Stimulated activated naive CD8-positive, alpha-beta T cell treated with anti-CD3 and anti-CD28 coated beads, Interleukin-15, Interleukin-2, amounts not matched to agents 100 U/mL and 50 U/mL, for 24 hours (primary cell): ENCODE results near the gene ANGPTL1.
"Not testable (repeated sequence)": the region's sequence is repeated elsewhere in the genome, so short reads cannot be mapped to it uniquely, and the experiment has no call there.

Experiments used
- ATAC-seq: fragments of 150-1000 bp; cut with Tn5 transposase; one replicate; pipeline ENCODE4 v1.10.0; 2021
- DNase-seq: peaks from one replicate; pipeline ENCODE4 v3.0.0; 2021

The ANGPTL1 gene

DNA sequence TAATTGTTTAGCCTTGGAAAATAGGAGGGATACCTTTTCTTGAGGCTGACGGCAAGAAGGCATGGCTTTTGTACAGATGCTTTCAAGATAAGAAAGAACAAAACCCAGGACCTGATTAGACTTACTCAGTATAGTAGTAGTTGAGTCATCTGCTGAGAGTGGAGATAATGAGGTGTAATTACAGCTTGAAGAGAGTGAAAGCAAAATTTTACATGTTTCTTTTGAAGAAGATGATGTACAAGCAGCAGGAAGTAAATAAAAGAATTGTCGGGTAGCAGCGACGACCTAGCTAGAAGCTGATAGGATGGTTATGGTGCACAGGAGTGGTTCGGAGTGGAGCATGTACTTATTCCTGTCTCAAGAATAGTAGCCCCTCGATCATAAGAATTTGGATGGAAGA is 6.6 kb downstream of the ANGPTL1 start:
- ATAC-seq (peak; percentile 43), DNase-seq (no peak)

DNA sequence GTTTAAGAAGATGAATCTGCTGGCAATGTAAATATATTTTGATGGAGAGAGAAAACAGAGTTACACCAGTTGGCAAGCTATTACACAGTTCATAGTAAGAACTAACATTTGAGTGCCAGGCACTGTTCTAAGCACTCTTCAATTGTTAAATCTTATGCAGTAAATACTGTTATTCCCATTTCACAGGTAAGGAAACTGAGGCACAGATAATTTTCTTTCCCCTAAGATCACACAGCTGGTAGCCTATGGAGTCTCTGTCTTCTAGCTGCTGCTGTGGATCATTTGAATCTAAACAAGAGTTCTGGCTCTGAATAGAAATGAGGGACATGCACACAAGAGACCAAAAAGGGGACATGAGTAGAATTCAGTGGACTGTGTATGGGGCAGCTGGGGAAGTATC is 8.0 kb downstream of the ANGPTL1 start:
- ATAC-seq: no peak

DNA sequence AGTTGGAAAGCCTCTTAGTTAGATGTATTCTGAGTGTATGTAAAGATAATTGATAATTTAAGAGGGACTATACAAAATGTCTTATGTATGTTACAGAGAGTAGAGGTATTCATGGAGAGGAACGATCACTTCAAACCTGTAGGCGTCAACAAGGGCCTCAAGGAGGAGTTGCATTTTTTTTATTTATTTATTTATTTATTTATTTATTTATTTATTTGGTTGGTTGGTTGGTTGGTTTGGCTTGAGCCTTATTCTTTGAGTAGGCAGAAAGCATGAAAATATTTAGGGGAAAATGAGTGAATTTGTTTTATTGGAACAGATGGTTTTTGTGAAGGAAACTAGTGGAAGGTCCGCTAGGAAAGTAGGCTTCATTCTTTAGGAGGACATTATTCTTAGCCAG is 8.5 kb downstream of the ANGPTL1 start:
- ATAC-seq: no peak
- DNase-seq: no peak

More for the DNA sequence above, 8.0 kb downstream of the ANGPTL1 start:
- DNase-seq: no peak

DNA sequence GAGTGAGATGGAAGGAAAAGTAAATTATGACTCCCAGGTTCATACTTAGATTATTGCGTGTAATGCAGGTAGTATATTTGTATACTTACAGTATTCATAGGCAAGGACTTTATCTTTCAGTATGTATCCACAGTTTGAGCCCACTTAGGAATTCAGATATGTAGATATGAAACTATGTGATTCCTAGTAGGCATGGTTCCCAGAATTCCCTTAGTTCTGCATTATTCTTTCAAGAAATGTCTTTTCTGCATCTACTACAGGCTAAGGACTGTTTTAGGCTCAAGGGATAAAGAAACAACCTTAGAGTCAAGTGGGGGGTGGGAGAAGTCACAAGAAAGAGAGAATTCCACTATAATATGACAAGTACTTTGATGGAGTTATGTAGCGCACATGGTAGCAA is 13.8 kb downstream of the ANGPTL1 start:
- DNase-seq (no peak), ATAC-seq (no peak)

DNA sequence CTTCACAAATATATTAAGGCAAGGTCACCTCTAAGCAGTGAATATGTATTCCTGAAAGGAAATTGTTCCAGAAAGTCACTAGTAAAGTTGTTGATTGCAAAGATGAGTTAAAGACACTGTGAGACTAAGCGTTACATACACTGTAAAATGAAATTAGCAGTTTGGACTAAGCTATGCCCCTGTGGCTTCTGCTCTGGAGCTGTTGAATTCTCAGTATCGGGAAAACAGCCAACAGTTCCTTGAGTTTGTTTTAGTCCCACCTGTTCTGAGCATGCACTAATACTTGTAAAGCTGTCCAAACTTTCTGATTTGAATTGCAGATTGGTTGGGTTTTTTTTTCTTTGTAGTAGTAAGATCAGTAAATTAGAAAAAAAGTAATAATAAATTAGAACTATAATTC is 21.0 kb downstream of the ANGPTL1 start:
- no peak for ATAC-seq

DNA sequence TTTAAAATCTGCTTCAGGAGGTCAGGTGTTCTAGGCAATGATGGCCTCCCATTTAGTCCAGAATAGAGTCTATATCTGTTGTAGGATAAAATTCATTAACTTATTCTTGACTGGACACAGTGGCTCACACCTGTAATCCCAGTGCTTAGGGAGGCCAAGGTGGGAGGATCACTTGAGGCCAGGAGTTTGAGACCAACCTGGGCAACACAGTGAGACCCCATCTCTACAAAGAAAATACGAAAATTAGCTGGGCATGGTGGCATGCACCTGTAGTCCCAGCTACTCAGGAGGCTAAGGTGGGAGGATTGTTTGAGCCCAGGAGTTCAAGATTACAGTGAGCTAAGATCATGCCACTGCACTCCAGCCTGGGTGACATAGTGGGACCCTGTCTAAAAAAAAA is 23.0 kb downstream of the ANGPTL1 start:
- ATAC-seq: not testable (repeated sequence)

More for the DNA sequence above, 21.0 kb downstream of the ANGPTL1 start:
- no peak for DNase-seq

DNA sequence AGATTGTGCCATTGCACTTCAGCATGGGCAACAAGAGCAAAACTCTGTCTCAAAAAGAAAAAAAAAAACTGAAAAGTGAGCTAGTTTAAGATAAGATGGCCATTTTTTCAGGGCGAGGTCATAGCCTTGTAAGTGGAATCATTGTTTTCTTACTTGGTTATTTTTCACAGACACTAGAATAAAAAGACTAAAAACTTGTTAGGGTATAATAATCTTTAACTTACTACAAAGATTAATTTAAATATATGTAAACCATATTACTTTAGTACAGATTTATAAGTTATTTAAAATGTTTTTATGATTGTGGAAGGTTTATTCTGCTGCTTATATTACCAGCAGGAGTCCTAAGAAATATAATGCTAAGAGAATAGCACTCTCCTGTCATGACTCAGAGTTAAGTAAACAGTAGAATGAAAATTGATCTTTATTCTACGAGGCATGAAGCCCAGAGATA is 23.5 kb downstream of the ANGPTL1 start:
- ATAC-seq (no peak), DNase-seq (no peak)

More for the DNA sequence above, 23.0 kb downstream of the ANGPTL1 start:
- DNase-seq: not testable (repeated sequence)

DNA sequence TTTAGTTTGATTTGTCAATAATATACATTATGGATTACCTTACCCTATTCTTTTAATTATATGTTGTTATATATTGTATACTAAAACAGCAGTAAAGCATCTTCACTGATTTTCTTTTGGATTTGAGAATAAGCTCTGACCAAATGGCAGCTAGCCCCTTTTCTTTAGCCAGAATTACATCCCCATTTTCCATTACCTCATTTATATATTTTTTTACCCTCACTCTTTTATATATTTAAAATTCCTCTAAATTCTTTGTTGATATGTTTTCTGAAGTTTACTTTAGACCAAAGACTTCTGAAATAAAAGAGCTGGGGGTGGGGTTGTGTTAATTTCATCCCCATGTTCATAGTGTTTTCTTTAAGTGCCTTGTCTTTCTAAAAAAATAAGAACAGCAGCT is 24.6 kb downstream of the ANGPTL1 start:
- no peak for DNase-seq
- no peak for ATAC-seq

DNA sequence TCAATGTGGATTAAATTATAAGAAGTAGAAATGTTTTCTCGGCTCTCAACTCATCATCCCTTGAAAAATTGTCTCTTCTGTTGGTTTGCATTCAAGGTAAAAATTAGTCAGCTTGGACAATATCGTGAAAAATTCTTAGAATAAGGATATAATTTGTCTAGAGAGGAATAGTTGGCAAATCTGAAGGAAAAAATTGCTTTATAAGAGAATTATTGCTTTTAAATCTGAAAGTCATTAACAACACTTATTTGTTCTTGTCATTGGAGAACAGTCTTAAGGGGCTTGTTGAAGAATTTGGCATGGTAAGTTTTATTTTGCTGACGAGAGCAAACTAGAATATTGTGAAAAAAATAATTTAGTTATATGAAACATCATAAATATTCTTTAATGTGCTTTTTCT is 26.4 kb downstream of the ANGPTL1 start:
- no peak for ATAC-seq
- no peak for DNase-seq

DNA sequence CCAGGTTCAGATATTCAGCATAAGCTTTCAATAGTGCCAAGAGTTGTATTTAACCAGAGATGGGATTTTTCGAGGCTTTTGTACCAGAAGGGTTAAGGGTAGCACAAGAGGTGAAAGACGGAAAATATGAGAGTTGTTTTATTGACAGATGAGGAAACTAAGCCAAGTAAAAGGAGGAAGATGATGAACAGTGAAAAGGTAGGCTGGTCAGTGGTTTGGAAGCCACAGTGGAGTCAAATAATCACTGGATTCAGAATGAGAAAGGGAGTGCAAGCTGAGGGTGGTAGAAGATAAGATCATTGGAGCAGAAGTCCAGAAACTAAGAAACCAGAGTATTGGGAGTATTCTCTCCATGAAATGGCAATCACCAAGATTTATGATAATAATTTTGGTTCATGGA is 45.7 kb downstream of the ANGPTL1 start:
- ATAC-seq: peak; percentile 71

DNA sequence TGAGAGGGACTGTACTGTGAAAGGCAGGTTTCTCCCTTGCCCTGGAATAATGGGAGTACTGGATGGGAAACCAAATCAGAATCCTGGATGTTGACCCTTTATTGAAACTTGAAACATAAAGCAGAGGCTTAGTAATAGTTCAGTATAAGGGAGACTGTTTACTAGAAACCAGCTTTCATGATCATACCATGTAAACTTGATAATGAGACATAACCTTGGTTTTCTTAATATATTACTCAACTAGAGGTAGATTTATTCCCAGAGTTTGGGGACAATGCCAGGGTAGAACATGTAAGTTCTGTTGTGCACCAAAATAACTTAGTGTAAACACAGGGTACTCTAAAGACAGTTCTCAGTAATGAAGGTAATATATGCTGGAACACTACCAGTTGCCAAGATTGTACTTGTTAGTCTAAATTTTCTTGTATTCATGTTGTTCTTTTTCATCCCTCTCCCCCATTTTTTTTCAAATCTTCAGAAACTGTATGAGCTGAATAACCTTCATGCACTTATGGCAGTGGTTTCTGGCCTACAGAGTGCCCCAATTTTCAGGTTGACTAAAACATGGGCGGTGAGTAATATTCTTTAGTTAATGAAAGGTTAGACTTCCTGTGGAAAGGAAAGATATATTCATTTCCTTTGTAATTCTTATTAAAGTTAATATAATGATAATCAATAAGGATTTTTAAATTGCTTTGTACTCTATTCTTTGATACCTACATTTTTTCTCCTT is 49.6 kb downstream of the ANGPTL1 start:
- ATAC-seq: peak; percentile 81

More for the DNA sequence above, 45.7 kb downstream of the ANGPTL1 start:
- DNase-seq: no peak

DNA sequence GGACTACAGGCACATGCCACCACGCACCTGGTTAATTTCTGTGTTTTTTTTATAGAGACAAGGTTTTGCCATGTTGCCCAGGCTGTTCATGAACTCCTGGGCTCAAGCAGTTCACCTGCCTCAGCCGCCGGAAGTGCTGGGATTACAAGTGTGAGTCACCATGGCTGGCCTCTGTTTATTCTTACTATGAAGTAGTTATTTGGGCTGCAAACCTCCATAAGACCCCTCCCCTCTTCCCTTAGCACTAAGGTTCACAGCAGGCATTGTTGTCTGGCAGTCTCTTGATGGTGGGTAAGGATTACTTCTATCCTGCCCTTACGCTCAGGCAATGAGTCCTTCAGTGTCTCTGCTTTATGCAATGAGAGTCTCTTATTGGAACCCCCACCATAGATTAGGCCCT is 51.8 kb downstream of the ANGPTL1 start:
- no peak for ATAC-seq
- DNase-seq: no peak

More for the DNA sequence above, 49.6 kb downstream of the ANGPTL1 start:
- DNase-seq: no peak

DNA sequence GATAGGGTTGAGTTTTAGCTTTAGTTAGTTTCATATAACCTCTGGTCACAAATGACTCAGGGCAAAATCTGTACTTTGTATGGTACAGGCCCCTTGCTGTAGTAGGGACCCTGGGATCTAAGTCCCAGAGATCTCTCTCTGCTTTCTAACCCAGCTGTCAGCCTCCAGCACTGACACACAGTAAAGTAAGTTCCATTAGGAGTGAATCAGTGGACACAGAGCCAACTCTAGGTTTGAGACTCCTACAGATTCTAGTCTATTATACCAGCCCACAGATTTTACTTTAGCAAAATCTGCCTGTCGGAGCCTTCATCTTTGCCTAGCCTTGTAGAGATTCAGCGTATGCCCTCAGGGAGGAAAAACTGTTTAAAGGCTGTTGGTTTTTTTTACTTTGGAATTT is 52.5 kb downstream of the ANGPTL1 start:
- DNase-seq: no peak
- no peak for ATAC-seq

DNA sequence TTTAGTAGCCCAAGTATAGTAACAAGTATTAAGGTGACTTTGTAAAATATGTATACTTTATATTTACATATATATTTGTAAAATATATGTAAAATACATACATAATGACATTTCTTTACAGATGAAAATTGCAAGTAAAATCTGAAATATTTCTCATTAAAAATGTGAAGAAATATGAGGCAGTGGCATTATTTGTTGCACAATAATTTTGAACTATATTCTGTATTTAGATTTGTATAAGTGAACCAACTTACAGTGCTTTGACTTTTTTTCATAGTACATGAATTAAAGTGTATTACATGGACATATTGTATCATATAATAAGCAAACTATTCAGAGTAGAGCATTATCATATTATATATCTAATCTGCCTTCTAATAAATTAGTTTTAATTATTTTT is 60.3 kb downstream of the ANGPTL1 start:
- ATAC-seq: no peak
- DNase-seq: no peak

DNA sequence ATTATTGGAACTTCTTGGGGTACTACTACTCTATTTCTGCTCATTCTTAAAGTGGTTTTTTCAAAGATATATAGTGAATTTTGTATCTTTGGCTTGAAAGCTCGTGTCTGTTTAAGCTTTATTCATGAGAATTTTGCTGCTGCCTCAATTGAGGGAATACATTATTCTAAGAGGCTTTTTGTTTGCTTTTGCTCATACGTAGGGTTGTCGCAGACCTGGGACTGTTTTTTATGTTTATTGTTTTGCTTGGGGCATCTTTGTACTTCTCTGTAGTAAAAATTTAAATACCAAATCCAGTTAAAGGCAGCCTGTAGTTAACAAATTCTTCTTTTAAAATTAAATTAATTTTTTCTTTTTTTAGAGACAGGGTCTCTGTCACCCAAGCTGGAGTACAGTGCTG is 62.3 kb downstream of the ANGPTL1 start:
- DNase-seq: no peak

DNA sequence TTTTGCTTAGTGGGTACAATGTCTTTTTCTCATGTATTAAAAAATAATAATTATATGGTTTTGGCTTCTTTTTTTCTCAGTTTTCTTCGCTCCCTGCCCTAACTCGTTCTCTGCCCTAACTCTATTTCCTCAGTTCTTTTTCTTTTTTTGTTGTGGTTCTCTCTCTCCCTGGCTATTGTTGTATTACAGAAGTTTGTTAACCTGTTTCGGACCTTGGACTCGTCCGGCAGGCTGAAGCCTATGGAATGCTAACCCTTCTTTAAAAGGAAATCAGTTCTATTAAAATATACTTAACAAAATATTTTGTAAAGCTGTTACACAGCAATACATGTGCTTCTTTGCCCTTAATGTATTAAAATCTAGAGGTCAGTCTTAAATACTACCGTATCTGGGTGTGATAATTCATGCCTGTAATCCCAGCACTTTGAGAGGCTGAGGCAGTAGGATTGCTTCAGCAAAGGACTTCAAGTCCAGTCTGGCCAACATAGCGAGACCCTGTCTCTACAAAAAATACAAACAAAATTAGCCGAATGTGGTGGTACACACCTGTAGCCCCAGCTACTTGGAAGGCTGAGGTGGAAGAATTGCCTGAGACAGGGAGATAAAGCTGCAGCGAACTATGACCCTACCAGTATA is 64.1 kb downstream of the ANGPTL1 start:
- no peak for ATAC-seq

More for the DNA sequence above, 62.3 kb downstream of the ANGPTL1 start:
- no peak for ATAC-seq

DNA sequence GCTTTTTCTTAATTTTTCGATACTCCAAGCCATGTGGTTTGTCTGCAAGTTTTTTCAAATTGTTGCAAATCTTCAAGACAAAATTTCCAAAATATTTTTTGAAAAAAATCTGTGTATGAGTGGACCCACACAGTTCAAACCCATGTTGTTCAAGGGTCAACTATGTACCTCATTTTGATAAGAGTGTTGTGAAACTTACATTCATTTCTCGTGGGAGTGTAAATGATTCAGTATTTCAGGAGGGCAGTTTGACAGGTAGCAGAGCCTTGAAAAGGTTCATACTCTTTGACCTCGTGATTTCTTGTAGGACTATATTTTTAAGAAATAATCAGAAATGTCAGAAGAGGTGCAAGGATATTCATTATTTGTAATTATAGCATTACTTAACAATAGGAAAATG is 68.0 kb downstream of the ANGPTL1 start:
- ATAC-seq (no peak), DNase-seq (no peak)

More for the DNA sequence above, 64.1 kb downstream of the ANGPTL1 start:
- DNase-seq: no peak
